ENCODE results near the gene ASAP3.

DNA sequence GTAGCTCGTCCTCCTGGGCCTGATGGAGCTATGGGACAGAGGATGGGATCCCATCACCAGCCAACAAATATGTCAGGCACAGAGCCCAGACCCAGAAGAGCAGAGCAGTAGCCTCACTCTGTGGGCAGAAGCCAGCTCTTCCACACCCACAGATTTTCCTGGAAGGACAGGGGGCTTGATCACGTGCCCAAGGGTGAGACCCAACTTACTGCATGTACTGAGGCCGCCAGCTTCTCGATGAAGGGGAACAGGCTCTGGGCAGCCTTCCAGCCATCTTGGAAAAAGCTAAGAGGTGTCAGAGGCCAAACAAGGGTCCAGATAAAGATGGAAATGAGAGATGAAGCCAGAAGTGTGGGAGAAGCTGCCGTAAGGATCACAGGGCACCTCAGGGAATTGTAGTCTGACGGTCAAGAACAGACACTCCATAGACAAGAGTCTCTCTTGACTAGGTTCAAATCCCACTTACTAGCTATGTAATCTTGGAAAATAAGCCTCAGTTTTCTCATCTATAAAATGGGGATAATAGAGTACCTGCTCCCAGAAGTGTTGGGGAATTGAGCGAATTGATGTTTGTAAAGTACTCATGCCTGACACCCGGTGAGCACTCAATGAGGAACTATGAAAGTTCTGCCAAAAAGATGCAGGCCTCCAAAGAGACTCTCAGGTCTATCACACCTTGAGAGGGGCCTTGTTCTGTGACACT lies 42.4 kb downstream of the ASAP3 start:
- TF ChIP-seq EZH2phosphoT487 (conservative IDR thresholded peaks at IDR 0.05; ENCODE audit: low read length): no peak
- TF ChIP-seq, protein P1, sequence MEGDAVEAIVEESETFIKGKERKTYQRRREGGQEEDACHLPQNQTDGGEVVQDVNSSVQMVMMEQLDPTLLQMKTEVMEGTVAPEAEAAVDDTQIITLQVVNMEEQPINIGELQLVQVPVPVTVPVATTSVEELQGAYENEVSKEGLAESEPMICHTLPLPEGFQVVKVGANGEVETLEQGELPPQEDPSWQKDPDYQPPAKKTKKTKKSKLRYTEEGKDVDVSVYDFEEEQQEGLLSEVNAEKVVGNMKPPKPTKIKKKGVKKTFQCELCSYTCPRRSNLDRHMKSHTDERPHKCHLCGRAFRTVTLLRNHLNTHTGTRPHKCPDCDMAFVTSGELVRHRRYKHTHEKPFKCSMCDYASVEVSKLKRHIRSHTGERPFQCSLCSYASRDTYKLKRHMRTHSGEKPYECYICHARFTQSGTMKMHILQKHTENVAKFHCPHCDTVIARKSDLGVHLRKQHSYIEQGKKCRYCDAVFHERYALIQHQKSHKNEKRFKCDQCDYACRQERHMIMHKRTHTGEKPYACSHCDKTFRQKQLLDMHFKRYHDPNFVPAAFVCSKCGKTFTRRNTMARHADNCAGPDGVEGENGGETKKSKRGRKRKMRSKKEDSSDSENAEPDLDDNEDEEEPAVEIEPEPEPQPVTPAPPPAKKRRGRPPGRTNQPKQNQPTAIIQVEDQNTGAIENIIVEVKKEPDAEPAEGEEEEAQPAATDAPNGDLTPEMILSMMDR (IDR thresholded peaks at IDR 0.05; ENCODE audit: insufficient read depth, low read length, poor library complexity, severe bottlenecking): no peak

Data from SU-DHL-6 (cell line).